Activated B cell treated with CpG ODN at 0.5 μM for 24 hours (primary cell): ENCODE measurements around the gene ADAT3. TPM values are rescaled to one million over a fixed set of nuclear protein-coding genes. Genes with fewer than 3 reads are reported as not detected.

Source experiments
- ATAC-seq: fragments of 200-7000 bp; cut with Tn5 transposase; one replicate; pipeline ENCODE4 v1.10.0; 2021; ENCODE audit warnings: low read depth, mild to moderate bottlenecking, moderate library complexity
- CTCF ChIA-PET: fragments of 350-600 bp; sonication (Branson Sonifier 250); formaldehyde crosslinking; loops from one replicate; lab custom pipeline; 2021; ENCODE audit warnings: antibody characterized with exemption; lab: Charles Lee
- POLR2A ChIA-PET: fragments of 350-600 bp; sonication (Branson Sonifier 250); formaldehyde crosslinking; loops from one replicate; lab custom pipeline; 2021; ENCODE audit warnings: antibody characterized with exemption; lab: Charles Lee
- DNase-seq: peaks from one replicate; pipeline ENCODE4 v3.0.0; 2022
- H3K27ac Mint-ChIP-seq: one replicate; pipeline ENCODE4 v1.8.0; 2020; ENCODE audit warnings: mixed read lengths
- H3K27me3 Mint-ChIP-seq: one replicate; pipeline ENCODE4 v1.8.0; 2021; ENCODE audit warnings: mixed read lengths
- H3K36me3 Mint-ChIP-seq: one replicate; pipeline ENCODE4 v1.8.0; 2021; ENCODE audit warnings: low read depth, mixed read lengths
- H3K4me1 Mint-ChIP-seq: one replicate; pipeline ENCODE4 v1.8.0; 2021; ENCODE audit warnings: mixed read lengths
- H3K4me3 Mint-ChIP-seq: one replicate; pipeline ENCODE4 v1.8.0; 2020; ENCODE audit warnings: mild to moderate bottlenecking, mixed read lengths
- H3K9me3 Mint-ChIP-seq: one replicate; pipeline ENCODE4 v1.8.0; 2020; ENCODE audit warnings: mixed read lengths
- intact Hi-C: fragments of 100-400 bp; cut with micrococcal nuclease; formaldehyde crosslinking; loops from one replicate; pipeline ENCODE4 v1.15.1; 2024
- total RNA-seq: library from RNA; stranded (reverse); gene quantifications from 2 replicates; pipeline ENCODE4 v1.2.3, GENCODE V29; 2022
- TF ChIP-seq, protein P1 (sequence below): fragments of 200-600 bp; IDR thresholded peaks from one replicate; pipeline ENCODE4 v1.8.0; 2022; ENCODE audit warnings: antibody characterized with exemption, mild to moderate bottlenecking

The ADAT3 gene
- total RNA-seq, 1 donor from 2014 or later = 14.1 TPM

DNA sequence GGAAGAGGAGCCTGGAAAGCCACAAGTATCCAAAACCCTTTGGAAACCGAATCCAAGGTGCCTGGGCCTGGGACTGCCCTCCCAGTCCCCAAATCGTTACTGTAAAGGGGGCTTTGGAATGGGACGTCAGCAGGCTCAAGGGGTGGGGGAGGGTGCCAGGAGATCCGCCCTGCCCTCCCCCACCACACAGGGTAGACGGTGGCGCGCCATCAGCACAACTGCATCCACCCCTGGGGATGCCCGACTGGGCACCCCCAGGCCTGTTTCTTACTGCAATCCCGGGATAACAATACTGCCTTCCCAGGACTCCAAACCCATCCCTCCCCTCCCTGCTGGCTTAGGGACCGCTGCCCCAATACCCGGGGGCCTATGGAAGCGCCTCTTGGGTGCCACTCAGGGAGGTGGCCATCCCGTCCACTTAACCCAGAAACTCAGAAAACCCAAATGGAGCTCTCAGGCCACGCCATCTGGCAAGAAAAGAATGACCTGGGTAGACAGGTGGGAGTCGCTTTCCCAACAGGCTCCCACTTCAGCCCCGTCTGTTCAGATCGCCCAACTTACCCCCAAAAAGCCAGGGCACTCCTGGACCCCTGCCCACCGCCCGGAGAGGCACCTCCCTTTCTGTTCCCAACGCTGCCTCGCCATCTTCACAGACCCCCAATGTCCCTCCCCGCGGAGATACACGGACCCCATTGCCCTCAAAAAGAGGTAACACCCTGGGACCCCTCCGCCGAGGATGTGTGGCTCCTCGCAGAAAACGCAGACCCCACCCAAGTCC is 44.2 kb upstream of the ADAT3 start:
- POLR2A ChIA-PET = no interaction called here
- H3K9me3 Mint-ChIP-seq = no peaks in the 10 kb centered on the region
- H3K4me3 Mint-ChIP-seq = peak overlapping the region; percentile 92
- peaks cover 59% of the 10 kb centered on the region for H3K4me1 Mint-ChIP-seq
- DNase-seq = no peak
- intact Hi-C loops = loop anchor here (5.0 kb wide), 2 partner anchors 191 to 226 kb away; partner anchors contain the start of gene MKNK2
- CTCF ChIA-PET = no interaction called here
- no peaks in the 10 kb centered on the region for H3K36me3 Mint-ChIP-seq
- no peak for ATAC-seq
- H3K27me3 Mint-ChIP-seq = no peaks in the 10 kb centered on the region
- H3K27ac Mint-ChIP-seq = peak overlapping the region; percentile 59
- TF ChIP-seq, protein P1, sequence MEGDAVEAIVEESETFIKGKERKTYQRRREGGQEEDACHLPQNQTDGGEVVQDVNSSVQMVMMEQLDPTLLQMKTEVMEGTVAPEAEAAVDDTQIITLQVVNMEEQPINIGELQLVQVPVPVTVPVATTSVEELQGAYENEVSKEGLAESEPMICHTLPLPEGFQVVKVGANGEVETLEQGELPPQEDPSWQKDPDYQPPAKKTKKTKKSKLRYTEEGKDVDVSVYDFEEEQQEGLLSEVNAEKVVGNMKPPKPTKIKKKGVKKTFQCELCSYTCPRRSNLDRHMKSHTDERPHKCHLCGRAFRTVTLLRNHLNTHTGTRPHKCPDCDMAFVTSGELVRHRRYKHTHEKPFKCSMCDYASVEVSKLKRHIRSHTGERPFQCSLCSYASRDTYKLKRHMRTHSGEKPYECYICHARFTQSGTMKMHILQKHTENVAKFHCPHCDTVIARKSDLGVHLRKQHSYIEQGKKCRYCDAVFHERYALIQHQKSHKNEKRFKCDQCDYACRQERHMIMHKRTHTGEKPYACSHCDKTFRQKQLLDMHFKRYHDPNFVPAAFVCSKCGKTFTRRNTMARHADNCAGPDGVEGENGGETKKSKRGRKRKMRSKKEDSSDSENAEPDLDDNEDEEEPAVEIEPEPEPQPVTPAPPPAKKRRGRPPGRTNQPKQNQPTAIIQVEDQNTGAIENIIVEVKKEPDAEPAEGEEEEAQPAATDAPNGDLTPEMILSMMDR = no peak

DNA sequence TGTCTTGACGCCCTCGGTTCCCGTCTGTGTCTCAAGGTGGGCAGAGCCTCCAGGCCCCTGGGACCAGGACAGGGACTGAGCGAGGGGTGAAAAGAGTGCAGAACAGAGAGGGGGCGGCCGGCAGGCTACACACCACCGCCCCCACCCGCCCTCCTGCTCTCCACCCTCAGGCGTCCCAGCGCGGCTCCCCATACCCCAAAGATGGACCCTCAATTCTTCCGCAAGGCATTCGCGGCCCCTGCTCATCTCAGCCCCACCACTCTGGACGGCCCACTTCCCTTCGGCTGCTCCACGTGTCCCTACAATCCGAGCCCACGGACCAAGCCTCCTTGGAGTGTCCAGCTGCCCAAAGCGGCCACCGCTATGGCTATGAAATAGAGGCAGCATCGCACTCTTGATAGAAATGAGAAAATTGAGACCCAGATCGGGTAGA is 43.6 kb upstream of the ADAT3 start:
- H3K27ac Mint-ChIP-seq = peak overlapping the region; percentile 89
- ATAC-seq (no peak), DNase-seq (no peak)
- no peaks in the 10 kb centered on the region for H3K36me3 Mint-ChIP-seq
- TF ChIP-seq, protein P1 = no peak
- POLR2A ChIA-PET = no interaction called here
- CTCF ChIA-PET = no interaction called here
- H3K9me3 Mint-ChIP-seq = no peaks in the 10 kb centered on the region
- peak overlapping the region; percentile 92 for H3K4me3 Mint-ChIP-seq
- peaks cover 53% of the 10 kb centered on the region for H3K4me1 Mint-ChIP-seq
- intact Hi-C loops = loop anchor here (1.0 to 5.0 kb wide), 3 partner anchors 8 to 226 kb away; partner anchors contain the start of gene MKNK2
- no peaks in the 10 kb centered on the region for H3K27me3 Mint-ChIP-seq

DNA sequence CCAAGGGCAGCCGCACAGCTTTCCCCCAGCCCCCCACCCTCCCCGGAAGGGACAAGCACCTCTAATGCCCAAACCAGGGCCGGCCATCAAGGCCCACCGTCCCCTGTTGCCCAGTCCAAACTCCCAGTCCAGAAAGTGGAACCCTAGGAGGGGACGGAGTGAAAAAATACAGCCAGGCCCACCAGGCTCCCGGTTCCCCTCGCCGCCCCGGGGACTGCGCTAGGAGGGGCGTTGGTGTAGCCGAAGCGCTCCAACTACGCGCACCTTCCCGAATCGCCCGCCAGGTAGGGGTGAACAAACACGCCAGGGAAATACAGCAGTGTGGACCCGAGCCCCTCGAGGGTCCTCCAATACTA is 43.2 kb upstream of the ADAT3 start:
- TF ChIP-seq, protein P1 = no peak
- Mint-ChIP-seq H3K27ac (peak overlapping the region; percentile 89), H3K27me3 (no peaks in the 10 kb centered on the region), H3K4me3 (peak overlapping the region; percentile 92), H3K4me1 (peaks cover 52% of the 10 kb centered on the region), H3K9me3 (no peaks in the 10 kb centered on the region), H3K36me3 (no peaks in the 10 kb centered on the region)
- ATAC-seq (no peak), DNase-seq (no peak)
- intact Hi-C loops = loop anchor here (1.0 to 5.0 kb wide), 3 partner anchors 9 to 225 kb away; partner anchors contain the start of gene MKNK2
- ChIA-PET CTCF (no interaction called here), POLR2A (no interaction called here)

DNA sequence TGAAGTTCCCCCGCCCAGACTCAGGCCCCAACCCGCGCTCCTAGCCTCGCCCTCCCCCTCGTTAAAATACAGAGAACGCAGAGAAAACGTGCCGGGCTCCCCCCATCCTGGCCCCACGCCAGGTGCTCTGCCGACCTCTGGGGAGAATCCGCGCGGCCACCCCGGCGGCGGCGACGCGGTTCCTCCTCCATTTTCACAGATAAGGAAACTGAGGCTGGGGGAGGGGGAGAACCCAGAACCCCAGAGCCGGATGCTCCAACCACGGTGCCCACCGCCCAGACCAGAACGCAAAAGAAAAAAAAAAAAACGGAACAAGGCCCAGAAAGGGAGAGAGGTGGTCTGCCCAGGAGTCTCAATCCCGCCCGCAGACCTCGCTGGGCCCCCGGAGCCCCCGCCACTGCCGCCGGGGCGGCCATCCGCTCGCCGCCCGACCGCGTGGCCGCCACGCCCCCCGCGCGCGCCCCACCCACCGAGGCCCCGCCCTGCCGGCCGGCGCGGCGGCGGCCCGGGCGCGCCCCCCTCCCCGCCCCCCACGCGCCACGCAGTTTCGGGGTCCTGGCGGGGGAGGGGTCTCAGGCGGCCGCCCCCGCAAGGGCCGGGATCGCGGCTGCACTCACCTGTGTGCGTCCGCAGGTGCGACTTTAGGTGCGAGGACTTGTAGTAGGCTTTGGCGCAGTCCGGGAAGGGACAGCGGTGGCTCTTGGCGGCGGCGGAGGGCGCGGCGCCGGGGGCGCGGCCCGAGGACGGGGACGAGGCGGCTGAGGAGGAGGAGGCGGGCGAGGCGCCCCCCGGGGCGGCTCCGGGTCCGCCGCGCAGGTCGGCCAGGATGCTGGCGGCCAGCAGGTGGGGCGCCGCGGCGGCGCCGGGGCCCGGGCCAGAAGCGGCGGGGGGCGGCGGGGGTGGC is 42.5 kb upstream of the ADAT3 start:
- Mint-ChIP-seq H3K9me3 (no peaks in the 10 kb centered on the region), H3K4me1 (peaks cover 48% of the 10 kb centered on the region), H3K36me3 (peaks cover 2% of the 10 kb centered on the region), H3K27ac (peak overlapping the region; percentile 89), H3K27me3 (no peaks in the 10 kb centered on the region), H3K4me3 (peak overlapping the region; percentile 92)
- ChIA-PET POLR2A (no interaction called here), CTCF (no interaction called here)
- intact Hi-C loops = loop anchor here (1.0 to 5.0 kb wide), 4 partner anchors 9 to 407 kb away; partner anchors contain the start of gene MKNK2
- ATAC-seq (no peak), DNase-seq (peak; percentile 71)
- TF ChIP-seq, protein P1 = no peak

DNA sequence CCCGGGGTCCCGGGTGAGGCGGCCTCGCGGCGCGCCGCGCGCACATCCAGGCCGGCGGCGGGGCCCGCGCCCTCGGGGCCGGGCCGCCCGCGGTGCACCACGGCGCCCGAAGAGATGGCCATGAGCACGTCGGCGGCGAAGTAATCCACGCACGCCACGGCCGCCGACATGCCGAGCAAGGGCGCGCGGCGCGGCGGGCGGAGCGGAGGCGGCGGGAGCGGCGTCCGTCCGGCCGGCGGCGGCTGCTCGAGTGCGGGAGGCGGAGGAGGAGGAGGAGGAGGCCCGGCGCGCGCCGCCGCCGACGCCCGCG is 41.9 kb upstream of the ADAT3 start, which contains the start of gene KLF16:
Gene KLF16, minus strand, starts transcription at position 252 of the 310 bp plus-strand sequence. Its CDS starts 82 bp downstream, at position 170.
- Mint-ChIP-seq H3K4me3 (peak within 1 kb of the TSS; percentile 92), H3K27ac (peak within 1 kb of the TSS; percentile 92), H3K4me1 (peaks cover 42% of the 10 kb centered on the region), H3K9me3 (no peaks in the 10 kb centered on the region), H3K27me3 (no peaks in the 10 kb centered on the region), H3K36me3 (peaks cover 2% of the 10 kb centered on the region)
- intact Hi-C loops = loop anchor here (1.0 to 5.0 kb wide), 3 partner anchors 189 to 406 kb away; partner anchors contain the start of gene MKNK2
- DNase-seq = no peak
- ATAC-seq = no peak
- TF ChIP-seq, protein P1 = no peak
- POLR2A ChIA-PET = no interaction called here
- CTCF ChIA-PET = no interaction called here
